NCI-H2029 (cell line): ENCODE measurements around the gene GJA3.
A peak's percentile ranks its signal among the peaks of the same experiment; 100 is the strongest.
"Not testable (repeated sequence)": the region's sequence is repeated elsewhere in the genome, so short reads cannot be mapped to it uniquely, and the experiment has no call there.

Experiments used
- DNase-seq: peaks from one replicate; lab custom pipeline; 2025; lab: John Stamatoyannopoulos, UW

The GJA3 gene

DNA sequence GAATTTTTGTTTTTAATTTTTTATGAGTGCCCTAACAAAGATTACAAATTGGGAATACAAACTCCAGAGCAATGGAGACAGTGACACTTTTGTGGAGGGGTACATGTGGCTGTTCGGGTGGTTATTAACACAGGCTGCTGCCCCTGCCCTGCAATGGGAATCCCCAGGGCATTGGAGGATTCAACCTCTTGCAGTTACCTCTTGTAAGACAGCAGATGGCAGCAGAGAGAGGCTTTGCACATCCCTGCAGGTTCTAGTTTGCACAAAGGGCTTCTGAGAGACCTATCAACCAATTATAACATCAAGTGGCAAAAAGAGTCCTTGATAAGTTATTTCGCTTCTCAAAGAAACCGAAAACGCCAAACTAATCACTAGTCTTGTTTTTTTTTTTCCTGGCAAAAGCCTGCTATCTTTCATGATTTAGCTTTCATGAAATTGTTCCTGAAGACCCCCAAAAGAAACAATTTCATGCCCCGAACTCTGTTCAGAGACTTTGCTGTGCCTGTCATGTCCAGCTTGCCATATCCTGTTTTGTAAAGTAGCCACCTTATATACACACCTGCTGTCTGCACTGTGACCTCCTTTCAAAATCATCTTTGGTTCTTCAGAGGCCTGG, 21.5 kb upstream of the GJA3 start:
- peak; percentile 48 for DNase-seq

DNA sequence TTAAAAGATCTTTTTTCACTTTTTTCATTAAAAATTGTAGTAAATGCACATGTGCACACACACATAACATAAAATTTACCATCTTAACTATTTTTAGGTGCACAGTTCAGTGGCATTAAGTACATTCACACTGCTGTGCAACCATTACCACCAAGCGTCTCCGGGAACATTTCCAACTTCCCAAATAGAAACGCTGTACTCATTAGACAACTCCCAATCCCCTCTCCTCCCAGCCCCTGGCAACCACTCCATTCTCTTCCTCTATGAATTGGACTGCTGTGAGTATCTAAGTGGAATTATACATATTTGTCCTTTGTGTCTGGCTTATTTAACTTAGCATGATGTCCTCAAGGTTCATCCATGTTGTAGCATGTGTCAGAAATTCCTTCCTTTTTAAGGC, 20.3 kb upstream of the GJA3 start:
- DNase-seq = no peak

DNA sequence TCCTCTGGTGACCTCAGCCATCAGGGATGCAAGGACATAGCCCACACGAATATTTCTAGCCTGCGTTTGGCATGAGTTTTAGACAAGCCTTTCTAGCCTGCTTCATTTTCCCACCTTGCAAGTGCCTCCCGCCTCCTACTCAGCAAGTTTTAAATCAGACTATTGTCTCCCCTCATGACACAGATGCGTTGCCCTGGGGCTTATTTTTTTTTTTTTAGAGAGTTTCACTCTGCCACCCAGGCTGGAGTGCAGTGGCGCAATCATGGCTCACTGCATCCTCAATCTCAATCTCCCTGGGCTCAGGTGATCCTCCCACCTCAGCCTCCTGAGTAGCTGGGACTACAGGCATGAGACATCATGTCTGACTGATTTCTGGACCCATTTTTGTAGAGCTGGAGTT, 17.3 kb upstream of the GJA3 start:
- no peak for DNase-seq

DNA sequence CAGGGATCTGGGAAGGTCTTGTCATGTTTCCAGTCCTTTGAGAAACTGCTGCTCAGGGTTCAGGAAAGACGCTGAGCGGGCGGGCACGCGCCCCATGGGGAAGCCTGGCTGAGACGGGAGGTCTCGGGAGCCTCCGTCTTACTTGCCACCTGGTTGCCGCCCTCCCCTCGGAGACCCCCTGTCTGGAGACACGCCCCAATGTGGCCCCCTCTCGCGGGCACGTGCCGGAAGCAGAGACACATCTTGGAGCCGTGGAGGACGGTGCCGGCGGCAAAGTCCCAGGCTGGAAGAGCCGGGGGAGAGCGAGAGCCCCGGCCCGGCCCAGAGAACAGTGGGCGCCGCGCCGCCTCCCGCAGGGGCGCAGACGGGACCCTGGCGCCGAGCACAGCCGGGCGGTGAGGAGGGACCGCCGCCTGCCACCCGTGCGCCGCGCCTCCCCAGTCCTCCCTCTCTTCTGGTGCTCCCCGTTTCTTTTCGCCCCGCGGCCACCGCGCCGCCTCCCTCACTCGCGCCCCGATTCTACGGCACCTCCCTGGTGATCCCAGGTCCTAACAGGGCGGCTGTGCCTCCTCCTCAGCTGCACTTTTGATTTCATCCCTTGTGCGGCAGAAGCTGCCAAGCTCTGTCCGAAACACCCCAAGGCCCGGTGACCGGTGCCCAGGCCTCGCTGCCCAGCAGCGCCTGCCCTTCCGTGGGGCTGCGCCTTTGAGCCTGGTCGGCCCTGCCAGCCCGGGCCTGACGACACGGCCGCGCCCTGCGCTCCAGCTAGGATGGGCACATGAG, 16.4 kb upstream of the GJA3 start:
- DNase-seq = no peak

DNA sequence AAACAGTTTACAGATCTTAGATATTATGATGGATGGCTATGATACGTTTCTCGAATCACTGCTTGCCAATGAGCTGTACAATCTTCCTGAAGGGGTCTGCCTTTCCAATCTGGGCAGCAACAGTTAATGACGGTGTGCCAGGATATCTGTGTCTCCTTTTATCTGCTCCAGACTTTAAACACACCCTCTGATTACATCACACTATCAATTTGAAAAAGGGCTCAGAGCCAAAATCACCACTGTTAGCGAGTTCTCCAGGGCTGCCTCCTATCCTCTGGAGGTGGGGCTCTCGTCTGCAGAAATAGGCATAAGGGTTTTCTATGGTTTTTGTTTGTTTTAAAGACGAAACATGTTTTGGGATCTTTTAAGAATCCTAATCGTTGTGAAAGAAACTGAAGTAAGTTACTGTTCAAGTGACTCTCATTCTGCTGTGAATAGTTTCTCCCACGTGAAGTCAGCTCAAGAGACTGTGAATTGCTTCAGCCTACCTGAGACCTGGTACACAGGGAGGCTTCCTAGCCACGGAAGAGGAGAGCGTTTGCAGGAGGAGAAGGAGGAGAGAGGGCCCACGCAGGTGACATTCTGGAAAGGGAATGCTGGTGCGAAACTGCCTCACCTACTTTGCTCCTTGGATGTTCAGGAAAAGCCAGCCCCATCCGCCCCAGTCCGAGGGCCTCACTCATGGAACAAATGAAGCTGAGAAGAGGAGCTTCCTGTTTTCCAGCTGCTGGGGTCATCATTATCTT, 15.2 kb upstream of the GJA3 start:
- DNase-seq = peak; percentile 41

DNA sequence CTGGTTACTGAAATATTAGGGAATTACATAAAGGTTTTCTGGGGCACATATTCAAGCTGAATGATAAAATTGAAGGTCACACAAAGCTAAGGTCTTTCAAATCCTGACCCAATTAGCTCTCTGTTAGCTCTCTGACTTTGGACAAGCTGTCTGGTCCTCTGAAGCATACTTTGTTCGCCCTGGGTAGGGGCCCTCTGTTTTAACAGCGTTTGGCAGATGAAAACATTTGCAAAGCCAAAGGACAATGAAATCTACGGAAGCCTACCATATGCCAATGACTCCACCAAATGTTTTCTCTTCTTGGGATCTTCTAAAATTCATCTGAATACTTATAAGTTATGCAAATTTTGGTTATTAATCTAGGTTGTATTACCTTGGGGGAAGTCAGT, 14.5 kb upstream of the GJA3 start:
- no peak for DNase-seq

DNA sequence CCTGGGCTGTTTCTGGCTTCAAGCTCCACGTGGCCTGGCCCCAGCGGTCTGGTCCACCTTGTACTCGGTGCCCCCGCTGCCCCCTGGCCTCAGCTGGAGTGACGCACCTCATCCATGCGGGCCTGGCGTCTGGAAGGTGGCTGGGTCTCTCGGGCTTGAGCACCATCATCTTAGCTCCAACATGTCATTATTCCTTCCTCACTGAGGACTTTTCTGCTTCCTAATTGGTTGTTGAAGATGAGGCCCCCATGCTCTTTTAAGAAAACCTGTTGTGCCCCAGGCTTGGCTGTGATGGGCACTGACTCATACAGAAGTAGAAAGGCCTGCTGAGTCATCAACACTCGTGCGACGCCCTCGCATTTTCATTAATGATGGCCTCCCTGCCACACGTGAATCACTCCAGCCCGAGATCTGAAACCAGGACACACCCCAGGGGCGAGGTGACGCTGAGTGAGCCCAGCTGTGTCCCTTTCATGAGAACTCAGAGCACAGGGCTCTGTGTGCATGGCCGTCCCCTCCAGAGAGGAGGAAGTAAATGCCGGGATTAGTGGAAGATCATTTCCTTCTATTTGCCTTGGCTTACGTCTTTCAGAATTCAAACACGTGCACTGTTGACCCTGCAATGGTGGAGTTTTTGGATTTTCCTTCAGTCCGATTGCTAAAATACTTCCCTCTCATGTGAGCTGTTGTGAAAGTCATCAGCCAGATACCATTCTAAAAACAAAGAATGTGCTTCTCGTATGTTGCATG, 14.0 kb upstream of the GJA3 start:
- DNase-seq = peak; percentile 64

DNA sequence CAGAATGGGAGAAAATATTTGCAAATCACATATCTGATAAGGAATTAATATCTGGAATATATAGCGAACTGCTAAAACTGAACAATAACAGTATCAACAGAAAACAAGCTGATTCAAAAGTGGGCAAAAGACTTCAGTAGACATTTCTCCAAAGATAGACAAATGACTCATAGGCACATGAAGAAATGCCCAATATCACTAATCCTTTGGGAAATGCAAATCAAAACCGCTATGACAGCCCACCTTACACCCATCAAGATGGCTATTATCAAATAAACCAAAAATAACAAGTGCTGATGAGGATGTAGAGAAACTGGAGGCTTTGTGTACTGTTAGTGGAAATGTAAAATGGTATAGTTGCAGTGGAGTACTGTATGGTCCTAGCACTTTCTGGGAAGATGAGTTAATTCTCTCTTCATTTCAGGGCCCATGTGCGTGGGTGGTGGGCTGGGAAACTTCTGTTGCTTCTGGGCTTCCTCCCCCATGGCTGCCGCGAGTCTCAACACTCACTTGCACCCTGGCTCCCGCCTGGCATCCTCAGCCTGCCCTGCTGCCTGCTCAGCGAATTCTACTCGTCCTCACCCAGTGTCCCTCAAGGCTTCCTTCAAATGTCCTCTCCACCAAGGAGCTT, 12.4 kb upstream of the GJA3 start:
- no peak for DNase-seq

DNA sequence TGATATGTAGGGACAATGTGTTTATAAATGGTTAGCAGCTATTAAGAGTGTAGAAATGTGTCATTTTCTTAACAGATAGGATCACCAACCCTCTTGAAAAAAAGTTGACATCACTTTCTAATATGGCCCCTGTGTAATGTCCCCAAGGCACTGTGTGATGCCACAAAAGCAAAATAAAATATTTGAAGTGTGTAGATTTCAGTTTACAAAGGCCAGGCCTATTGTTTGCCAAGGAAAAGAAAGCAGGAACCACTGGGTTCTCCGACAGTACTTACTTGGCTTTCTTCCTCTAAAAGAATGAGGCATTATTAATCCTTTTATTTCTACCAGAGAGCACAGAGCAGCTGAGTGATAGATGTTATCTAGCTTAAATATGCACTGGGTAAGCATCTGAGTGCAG, 10.5 kb upstream of the GJA3 start:
- no peak for DNase-seq

DNA sequence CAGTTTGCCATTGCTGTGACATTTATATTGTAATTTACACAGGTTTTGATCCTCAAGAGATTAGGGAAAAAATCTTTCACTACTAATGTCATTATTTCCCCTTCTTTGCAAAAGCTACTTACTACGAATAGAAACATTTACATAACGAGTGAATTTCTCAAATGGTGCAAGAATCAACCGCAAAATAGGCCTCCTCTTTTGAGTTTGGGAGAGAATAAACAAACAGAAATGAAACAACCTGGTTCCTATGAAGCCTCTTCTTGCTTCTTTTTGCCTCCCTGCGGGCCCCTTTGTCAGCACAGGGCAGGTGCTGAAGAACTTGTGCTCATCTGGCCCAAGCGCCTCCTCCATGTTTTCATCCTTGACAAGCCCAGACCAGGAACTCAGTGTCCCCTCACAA, 10.1 kb upstream of the GJA3 start:
- DNase-seq = no peak

DNA sequence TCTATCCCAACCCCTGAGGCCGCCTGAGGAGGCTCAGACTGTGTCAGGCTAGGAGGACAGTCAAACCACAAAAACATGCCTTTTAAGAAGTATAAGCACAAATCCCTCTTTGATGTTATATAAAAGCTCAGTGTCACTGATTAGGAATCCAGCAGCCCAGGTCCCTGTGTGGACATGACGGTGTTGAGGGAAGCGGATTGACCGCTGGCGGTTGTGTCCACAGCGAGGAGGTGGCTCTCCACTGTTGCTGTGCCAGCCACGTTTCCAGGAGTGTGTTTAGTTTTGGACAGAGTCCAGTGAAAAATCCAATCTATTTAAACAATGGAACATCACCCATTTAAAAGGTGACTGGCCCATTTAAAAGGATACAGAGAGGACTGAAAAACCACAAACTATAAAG, 7.5 kb upstream of the GJA3 start:
- no peak for DNase-seq

DNA sequence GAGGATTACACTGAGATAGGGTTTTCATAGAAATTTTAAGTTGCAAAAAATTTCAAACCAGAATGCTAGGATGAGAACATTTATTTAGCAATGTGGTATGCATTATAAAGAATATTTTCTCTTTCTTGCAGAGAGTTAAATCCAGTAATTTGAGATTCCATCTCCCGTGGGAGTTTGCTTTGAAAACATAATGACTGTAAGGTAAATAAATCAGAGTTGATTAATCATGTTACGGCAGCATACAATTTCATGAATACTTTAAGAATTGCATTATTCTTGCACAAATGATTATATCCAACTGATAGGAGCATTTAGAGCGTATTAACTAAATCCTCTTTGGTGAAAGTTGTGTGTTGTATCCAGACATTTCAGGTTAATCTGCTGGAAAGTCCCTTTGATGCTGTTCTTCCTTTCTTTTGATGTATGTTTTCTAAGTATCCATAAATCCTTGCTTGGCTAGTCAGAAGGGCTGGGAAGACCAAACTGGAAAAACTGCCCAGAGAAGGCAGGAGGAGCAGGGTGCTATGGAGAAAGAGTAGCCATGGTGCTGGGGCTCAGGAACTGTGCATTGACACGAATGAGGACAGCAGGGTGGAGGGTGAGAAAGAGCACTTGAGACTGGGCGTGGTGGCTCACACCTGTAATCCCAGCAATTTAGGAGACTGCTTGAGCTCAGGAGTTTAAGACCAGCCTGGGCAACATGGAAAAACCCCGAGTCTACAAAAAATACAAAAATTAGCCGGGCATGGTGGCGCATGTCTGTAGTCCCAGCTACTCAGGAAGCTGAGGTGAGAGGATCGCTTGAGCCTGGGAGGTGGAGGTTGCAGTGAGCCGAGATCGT, 4.8 kb upstream of the GJA3 start:
- DNase-seq = no peak

DNA sequence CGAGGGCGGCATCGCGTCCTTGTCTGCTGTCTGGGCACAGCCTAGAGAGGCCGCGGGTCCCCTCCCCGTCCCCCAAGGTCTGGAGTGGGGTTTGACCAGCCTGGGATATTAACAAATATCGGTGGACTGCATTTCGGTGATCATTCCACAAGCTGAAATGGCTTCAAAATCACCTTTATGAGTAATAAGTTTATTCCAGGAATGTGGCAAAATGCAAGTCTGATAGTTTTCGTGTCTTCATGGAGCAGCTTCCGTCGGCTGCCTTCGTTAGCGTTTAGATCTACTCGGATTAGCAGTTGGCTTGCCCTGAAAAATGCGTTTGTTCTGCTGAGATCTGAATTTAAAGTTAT, 1.1 kb upstream of the GJA3 start:
- no peak for DNase-seq

DNA sequence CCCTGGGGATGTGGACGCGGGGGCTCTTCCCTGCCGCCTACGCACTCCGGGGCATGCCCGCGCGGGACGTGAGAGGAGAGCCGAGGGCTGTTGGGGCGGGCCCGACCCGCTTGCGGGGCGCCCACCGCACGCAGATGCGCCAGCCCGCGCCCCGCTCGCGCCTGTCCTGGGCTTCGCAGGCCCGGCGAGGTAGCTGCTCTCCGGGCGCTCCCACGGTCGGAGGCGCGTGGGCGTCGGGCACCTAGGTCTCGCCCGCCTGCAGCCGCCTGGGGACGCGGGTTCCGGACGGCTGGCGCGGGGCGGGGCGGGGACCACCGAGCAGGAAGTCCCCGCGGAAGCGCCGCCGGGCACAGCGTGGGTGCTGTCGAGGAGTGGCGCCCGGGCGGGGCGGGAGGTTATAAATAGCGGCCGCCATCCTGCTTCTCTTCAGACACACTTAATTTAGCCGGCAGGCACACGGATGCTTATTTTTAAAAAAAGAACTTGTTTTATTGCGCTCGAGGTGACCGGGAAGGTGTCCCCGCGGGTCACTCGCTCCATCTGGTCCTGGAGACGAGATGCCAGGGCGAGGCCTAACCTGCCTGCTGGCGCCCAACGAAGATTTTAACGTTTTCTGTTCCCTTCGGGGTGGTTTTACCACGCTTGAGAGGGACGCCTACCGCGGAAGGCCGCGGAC, 561 bp upstream of the GJA3 start:
- no peak for DNase-seq

DNA sequence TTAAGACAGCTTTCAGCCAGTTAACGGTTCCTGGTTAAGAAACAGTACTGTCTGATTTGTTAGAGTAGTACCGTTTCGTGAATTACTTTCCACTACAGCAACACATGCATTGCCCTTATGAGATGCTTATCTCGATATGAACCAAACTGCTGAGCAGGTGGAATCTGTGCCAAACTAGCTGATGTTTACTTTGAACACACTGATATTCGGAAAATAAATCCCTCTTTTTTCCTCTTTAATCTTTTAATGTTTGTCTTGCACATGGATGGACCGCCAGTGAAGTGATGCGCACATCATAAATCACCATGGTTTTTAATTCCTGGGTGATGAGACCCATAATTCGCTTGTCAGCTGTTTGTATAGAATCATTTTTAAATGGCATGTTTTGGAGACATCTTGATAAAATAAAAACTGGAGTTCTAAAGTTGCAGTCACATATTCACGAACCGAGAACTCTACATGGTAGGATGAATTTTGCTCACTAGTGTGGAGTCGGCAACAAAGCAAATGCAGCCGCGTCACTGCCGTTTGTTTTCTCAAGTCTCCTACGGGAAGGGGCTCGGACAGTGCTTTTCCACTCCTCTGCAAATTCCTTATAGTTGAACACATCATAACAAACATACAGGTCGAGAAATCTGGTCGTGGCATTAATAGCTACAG, 1.1 kb downstream of the GJA3 start:
- no peak for DNase-seq

DNA sequence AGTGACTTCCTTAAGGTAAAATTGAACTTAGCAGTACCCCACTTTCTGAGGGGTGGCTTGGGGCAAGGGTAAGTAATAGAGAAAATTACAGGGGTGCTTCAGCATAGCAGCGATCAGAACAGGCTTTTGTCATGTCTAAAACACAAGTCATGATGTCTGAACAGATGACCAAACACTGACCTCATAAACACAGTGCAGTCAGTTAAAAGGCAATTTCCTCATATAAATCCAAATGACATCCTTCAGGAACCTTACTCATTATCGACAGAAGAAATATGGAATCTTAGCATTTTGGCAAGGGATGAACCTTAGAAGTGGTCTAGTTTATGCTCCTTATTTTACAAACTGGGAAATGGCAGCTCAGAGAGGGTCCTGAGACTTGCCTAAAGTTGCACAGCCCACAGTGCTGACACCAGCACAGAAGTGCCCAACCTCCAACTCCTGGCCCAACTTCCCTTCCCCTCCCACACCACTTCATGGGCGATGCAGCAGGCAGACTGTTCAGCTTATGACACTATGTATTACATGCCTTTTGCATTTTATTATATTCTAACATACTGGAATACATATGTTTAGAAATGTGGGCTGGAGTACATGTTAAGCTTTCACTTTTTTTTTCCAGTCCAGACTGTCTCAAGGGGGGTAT, 3.6 kb downstream of the GJA3 start:
- DNase-seq = no peak

DNA sequence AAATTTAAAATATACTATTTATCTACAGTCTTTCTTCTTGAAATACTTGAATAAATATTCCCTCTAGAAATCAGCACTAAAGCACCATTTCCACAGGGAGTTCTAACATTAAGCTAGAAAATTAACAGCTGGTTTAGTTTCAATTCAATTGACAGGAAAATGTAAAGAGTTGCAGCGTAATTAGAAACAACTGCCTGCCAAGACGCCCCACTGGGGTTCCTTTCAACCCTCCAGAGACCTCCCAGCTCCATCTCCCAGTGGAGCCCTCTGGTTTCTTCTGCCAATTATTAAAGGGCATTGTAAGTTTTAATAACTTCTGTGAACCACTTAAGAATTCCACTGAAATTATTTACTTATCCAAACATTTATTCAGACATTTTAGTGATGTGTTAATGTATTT, 4.2 kb downstream of the GJA3 start:
- no peak for DNase-seq

DNA sequence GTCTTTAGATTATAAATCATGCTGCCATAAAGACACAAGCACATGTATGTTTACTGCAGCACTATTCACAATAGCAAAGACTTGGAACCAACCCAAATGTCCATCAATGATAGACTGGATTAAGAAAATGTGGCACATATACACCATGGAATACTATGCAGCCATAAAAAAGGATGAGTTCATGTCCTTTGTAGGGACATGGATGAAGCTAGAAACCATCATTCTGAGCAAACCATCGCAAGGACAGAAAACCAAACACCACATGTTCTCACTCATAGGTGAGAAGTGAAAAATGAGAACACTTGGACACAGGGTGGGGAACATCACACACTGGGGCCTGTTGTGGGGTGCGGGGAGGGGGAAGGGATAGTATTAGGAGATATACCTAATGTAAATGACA, 7.6 kb downstream of the GJA3 start:
- DNase-seq = not testable (repeated sequence)

DNA sequence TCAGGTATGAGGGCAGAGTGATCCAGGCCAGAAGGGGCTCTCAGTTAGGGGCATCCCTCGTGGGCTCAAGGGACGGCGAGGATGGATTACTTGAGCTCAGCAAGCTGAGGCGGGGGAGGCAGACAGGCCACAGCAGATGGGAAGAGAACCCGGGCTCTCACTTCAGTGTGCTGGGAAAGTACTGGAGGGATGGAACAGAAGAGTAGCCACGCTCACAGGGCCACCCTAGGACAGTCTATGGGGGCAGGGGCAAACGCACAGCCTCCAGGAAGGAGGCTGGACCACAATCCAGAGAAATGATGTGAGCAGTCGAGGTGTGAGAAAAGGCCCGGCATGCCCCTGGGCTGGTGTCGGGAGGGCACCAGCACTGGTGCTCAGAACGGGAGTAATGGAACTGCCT, 9.2 kb downstream of the GJA3 start:
- no peak for DNase-seq

DNA sequence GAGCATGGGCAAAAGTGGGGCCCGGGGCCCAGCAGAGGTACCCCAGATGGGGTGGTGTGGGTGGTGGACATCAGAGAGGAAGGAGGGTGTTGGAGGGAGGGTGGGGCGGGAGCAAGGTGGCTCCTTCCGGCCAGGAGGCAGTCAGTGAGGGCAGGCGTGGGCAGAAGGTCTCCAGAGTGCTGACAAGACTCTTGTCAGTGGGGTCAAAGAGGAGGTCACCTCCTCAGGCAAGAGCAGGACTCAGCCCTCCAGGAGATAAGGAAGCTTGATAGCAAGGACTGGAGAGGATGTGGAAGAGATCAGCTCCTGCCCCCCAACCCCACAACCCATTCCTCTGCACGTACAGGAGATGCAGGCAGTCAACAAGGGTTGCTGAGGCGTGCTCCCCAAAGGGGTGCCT, 9.8 kb downstream of the GJA3 start:
- DNase-seq = no peak
